Lower leg skin (tissue), 3 donors: ENCODE measurements around the gene SULT2A1.

Experiments used
- CTCF ChIP-seq, 3 donors: fragments of 450-650 bp; IDR thresholded peaks; one replicate each; pipeline ENCODE4 v1.5.1; 2016; ENCODE audit warnings: antibody characterized with exemption in 3 of 3, mild to moderate bottlenecking in 3 of 3, moderate library complexity in 2 of 3
- POLR2A ChIP-seq, 2 donors: fragments of 450-650 bp; IDR thresholded peaks; one replicate each; pipeline ENCODE4 v1.6.1; 2016 to 2017; ENCODE audit warnings: antibody characterized with exemption in 2 of 2, mild to moderate bottlenecking in 1 of 2, moderate library complexity in 1 of 2

DNA sequence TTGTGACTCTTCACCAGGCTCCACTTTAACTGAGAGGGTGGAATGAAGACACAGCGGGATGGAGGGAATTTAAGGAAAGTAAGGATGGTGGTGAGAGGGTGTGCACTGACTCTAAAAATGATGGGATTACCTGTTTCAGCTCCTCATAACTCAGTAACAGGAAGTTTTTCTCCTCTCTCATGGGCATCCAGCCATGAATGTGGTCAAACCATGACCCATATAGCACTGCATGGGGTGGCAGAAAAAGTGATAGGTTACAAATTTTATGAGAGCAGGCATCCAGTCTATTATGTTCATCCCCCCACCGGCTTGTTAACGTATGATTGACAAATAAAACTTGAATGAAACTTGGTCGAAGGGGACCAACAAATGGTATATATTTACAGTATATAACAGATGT is 7.2 kb downstream of the SULT2A1 start:
- TF ChIP-seq CTCF (IDR thresholded peaks at IDR 0.05) (no peak), POLR2A (IDR thresholded peaks at IDR 0.05) (no peak)
